GM12874 (cell line): Measurements from ENCODE around the gene NUTM2G.
"Not testable (repeated sequence)": the region's sequence is repeated elsewhere in the genome, so short reads cannot be mapped to it uniquely, and the experiment has no call there.

Experiments used
- TF ChIP-seq, protein P1 (sequence below): IDR thresholded peaks from 2 replicates; pipeline ENCODE4 v1.5.1; 2011; ENCODE audit warnings: low read depth, mild to moderate bottlenecking, control low read depth, low read length, moderate library complexity; ENCODE audit not compliant: insufficient read depth

NUTM2G gene

GRCh38 chr9:96928543-96928942 lies at the start of gene NUTM2G:
NUTM2G (plus strand) TSS chr9:96928843; CDS start chr9:96929025, 182 bp downstream.
- TF ChIP-seq, protein P1, sequence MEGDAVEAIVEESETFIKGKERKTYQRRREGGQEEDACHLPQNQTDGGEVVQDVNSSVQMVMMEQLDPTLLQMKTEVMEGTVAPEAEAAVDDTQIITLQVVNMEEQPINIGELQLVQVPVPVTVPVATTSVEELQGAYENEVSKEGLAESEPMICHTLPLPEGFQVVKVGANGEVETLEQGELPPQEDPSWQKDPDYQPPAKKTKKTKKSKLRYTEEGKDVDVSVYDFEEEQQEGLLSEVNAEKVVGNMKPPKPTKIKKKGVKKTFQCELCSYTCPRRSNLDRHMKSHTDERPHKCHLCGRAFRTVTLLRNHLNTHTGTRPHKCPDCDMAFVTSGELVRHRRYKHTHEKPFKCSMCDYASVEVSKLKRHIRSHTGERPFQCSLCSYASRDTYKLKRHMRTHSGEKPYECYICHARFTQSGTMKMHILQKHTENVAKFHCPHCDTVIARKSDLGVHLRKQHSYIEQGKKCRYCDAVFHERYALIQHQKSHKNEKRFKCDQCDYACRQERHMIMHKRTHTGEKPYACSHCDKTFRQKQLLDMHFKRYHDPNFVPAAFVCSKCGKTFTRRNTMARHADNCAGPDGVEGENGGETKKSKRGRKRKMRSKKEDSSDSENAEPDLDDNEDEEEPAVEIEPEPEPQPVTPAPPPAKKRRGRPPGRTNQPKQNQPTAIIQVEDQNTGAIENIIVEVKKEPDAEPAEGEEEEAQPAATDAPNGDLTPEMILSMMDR: not testable (repeated sequence)

DNA sequence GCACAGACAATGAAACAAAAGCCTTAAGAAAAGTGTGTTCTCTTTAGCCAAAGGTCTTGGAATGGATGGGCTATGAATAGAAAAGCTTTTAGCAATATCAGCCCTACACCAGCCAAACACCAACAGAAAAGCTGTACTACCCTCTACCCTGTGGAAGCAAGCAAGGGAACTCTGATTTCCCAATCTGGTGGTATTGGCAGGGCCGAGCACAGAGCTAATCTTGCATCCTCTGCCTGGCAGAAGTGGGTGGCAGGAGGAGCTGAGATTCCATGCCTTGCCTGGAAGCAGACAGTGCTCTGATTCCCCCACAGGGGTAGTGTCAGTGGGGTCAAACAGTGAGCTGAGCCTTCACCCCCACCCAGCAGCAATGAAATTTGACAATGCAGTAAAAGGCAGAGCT lies 44.7 kb upstream of the NUTM2G start:
- TF ChIP-seq, protein P1: no peak

- TF ChIP-seq, protein P1: no peak
These were observed 44.2 kb upstream of the NUTM2G start for GRCh38 chr9:96884443-96884842.

- TF ChIP-seq, protein P1: no peak
These were observed 43.2 kb upstream of the NUTM2G start for GRCh38 chr9:96885424-96885823.

- TF ChIP-seq, protein P1: no peak
These were observed 40.1 kb upstream of the NUTM2G start for GRCh38 chr9:96888591-96888990.

DNA sequence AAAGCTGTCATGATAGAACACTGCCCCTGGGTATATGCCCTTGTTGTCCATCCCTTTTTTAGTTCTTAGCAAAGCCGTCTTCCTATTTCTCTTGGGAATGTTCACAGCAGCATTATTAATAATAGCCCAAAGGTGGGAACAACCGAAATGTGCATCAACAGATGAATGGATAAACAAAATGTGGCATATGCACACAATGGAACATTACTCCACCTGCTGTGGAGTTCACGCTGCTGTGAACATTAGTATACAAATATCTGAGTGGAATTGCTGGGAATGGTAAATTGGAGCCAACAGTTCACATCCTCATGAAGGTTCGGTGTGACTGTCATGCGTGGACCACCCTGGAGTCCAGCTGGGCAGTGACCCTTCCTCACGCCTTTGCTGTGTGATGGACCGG lies 36.5 kb upstream of the NUTM2G start:
- TF ChIP-seq, protein P1: no peak
